GM12878 (cell line): ENCODE measurements around the gene SUPT3H. TPM values are rescaled to one million over a fixed set of nuclear protein-coding genes. Genes with fewer than 3 reads are reported as not detected.

Experiments used
- ATAC-seq: fragments of 200-7000 bp; cut with Tn5 transposase; 3 replicates; pipeline ENCODE4 v1.9.1; 2020; ENCODE audit warnings: mild to moderate bottlenecking, moderate library complexity
- BruUV-seq: library from RNA; stranded (reverse); fragments of 400-500 nt; replicated peaks from 2 replicates; lab custom pipeline; 2021; lab: Mats Ljungman, UMichigan
- CTCF ChIA-PET: fragments of 300-600 bp; sonication (Branson Sonifier 250); formaldehyde crosslinking; extraction: SDS; loops from one replicate; lab custom pipeline; 2021; ENCODE audit warnings: inconsistent platforms; lab: Yijun Ruan, JAX
- POLR2A ChIA-PET: fragments of 350-600 bp; formaldehyde crosslinking; extraction: SDS; loops from one replicate; lab custom pipeline; 2021; ENCODE audit warnings: inconsistent platforms; lab: Charles Lee
- RAD21 ChIA-PET: fragments of 300-600 bp; sonication (Branson Sonifier 250); formaldehyde crosslinking; loops from one replicate; lab custom pipeline; 2023; ENCODE audit warnings: antibody characterized with exemption; ENCODE audit not compliant: unreplicated experiment; lab: Charles Lee
- SMC1A ChIA-PET: fragments of 300-600 bp; sonication (Branson Sonifier 250); formaldehyde crosslinking; loops from one replicate; lab custom pipeline; 2023; ENCODE audit not compliant: unreplicated experiment, uncharacterized antibody; lab: Charles Lee
- DNase-seq: peaks from one replicate; pipeline ENCODE4 v3.0.0-alpha.2; 2011; ENCODE audit warnings: low read depth, low spot score
- FAIRE-seq: peaks from 3 replicates; lab custom pipeline; 2011; peaks lifted over from hg19 to GRCh38; lab: Jason Lieb, UNC
- H2AFZ ChIP-seq: 2 replicates; pipeline ENCODE4 v1.6.0; 2011; ENCODE audit warnings: low read depth, low read length, control low read depth; ENCODE audit not compliant: control insufficient read depth
- H3K27ac ChIP-seq: 2 replicates; pipeline ENCODE4 v1.5.1; 2011; ENCODE audit warnings: control low read depth; ENCODE audit not compliant: control insufficient read depth, insufficient read depth
- H3K27me3 ChIP-seq, 2 experiments: replicated peaks in 1 of 2; 2 replicates each; pipeline versions ENCODE4 v1.6.0 to v1.6.1; 2011; ENCODE audit warnings: low read length in 1 of 2; ENCODE audit not compliant: control insufficient read depth in 2 of 2, insufficient read depth in 2 of 2
- H3K36me3 ChIP-seq, 2 experiments: 2 replicates each; pipeline ENCODE4 v1.5.1; 2011; ENCODE audit warnings: low read length in 1 of 2; ENCODE audit not compliant: control insufficient read depth in 2 of 2, insufficient read depth in 2 of 2
- H3K4me1 ChIP-seq: 2 replicates; pipeline ENCODE4 v1.6.1; 2011; ENCODE audit warnings: mild to moderate bottlenecking, low read length, moderate library complexity, mixed read lengths; ENCODE audit not compliant: control insufficient read depth, insufficient read depth
- H3K4me2 ChIP-seq: 2 replicates; pipeline ENCODE4 v1.6.0; 2011; ENCODE audit warnings: control low read depth; ENCODE audit not compliant: control insufficient read depth, insufficient read depth
- H3K4me3 ChIP-seq: fragments of 200-600 bp; sonication (generic); 2 replicates; pipeline ENCODE4 v1.5.1; 2016
- H3K79me2 ChIP-seq: 2 replicates; pipeline ENCODE4 v1.6.0; 2011; ENCODE audit warnings: low read length; ENCODE audit not compliant: control insufficient read depth, insufficient read depth
- H3K9ac ChIP-seq: 2 replicates; pipeline ENCODE4 v1.8.0; 2011; ENCODE audit warnings: low read length, control low read depth, mixed read lengths; ENCODE audit not compliant: control insufficient read depth, insufficient read depth
- H3K9me3 ChIP-seq: replicated peaks from 3 replicates; pipeline ENCODE4 v1.5.1; 2011; ENCODE audit warnings: mild to moderate bottlenecking, low read length; ENCODE audit not compliant: control insufficient read depth, insufficient read depth
- H4K20me1 ChIP-seq: 2 replicates; pipeline ENCODE4 v1.6.0; 2011; ENCODE audit not compliant: control insufficient read depth, insufficient read depth
- BMI1 ChIP-seq: fragments of 450-650 bp; IDR thresholded peaks from 2 replicates; pipeline ENCODE4 v1.6.1; 2016; ENCODE audit warnings: mild to moderate bottlenecking, moderate library complexity, borderline replicate concordance
- CTCF ChIP-seq, 3 experiments: IDR thresholded peaks in 2 of 3; conservative IDR thresholded peaks in 1 of 3; 2 replicates each; pipeline ENCODE4 v1.5.1; 2011; ENCODE audit warnings: low read depth in 3 of 3, low read length in 3 of 3, mild to moderate bottlenecking in 3 of 3, control low read depth in 2 of 3, moderate library complexity in 2 of 3, inconsistent platforms in 1 of 3, mixed read lengths in 1 of 3; ENCODE audit not compliant: control insufficient read depth in 2 of 3, insufficient read depth in 1 of 3; ENCODE audit errors: extremely low read depth in 1 of 3
- ETV6 ChIP-seq, 2 experiments: fragments of 450-650 bp in 1 of 2; IDR thresholded peaks in 1 of 2; conservative IDR thresholded peaks in 1 of 2; 2 replicates each; pipeline ENCODE4 v1.6.1; 2014; ENCODE audit warnings: antibody characterized with exemption in 1 of 2, borderline replicate concordance in 1 of 2, low read depth in 1 of 2, mild to moderate bottlenecking in 1 of 2, moderate library complexity in 1 of 2
- KDM1A ChIP-seq: fragments of 200-600 bp; sonication (generic); IDR thresholded peaks from 2 replicates; pipeline ENCODE4 v1.6.1; 2016; ENCODE audit warnings: borderline replicate concordance
- SUZ12 ChIP-seq: fragments of 200-600 bp; sonication (generic); IDR thresholded peaks from one replicate; pipeline ENCODE4 v1.6.1; 2018; ENCODE audit warnings: antibody characterized with exemption, mild to moderate bottlenecking; ENCODE audit not compliant: unreplicated experiment
- ZNF24 ChIP-seq: fragments of 450-650 bp; IDR thresholded peaks from 2 replicates; pipeline ENCODE4 v1.6.1; 2017; ENCODE audit warnings: antibody characterized with exemption, mild to moderate bottlenecking
- ZZZ3 ChIP-seq: IDR thresholded peaks from 2 replicates; pipeline ENCODE4 v1.6.1; 2011; ENCODE audit warnings: low read depth; ENCODE audit not compliant: control insufficient read depth, insufficient read length
- WGBS: methylation state at CpG from one replicate; pipeline ENCODE4 v1.1.6; 2016; ENCODE audit warnings: low lambda C conversion rate; ENCODE audit not compliant: insufficient replicate concordance, insufficient coverage; ENCODE audit errors: missing lambda C conversion rate; 5-methylcytosine and 5-hydroxymethylcytosine counted together
- in situ Hi-C: fragments of 300-500 bp; cut with MboI; formaldehyde crosslinking; loops from 9 replicates; pipeline ENCODE4 v1.14.3; 2018; ENCODE audit warnings: mixed read lengths
- intact Hi-C: fragments of 100-400 bp; cut with micrococcal nuclease; formaldehyde crosslinking; loops from one replicate; pipeline ENCODE4 v1.14.2; 2022; ENCODE audit not compliant: unreplicated experiment
- polyA plus RNA-seq, 11 experiments: library from polyadenylated mRNA; depleted of rRNA in 4 of 11; unstranded in 6 of 11; stranded (reverse) in 5 of 11; fragments of >200 nt; fragmentation: Nextera tagmentation in 4 of 11; fragmentation: Illumina TruSeq in 1 of 11; extraction: Ambion mirVana in 4 of 11; extraction: Trizol in 1 of 11; gene quantifications; 1 replicate in 1 of 11; 2 replicates in 10 of 11; pipeline versions ENCODE4 v1.2.1 to v1.2.3, GENCODE V29; 2011 to 2016; ENCODE audit warnings: inconsistent platforms in 2 of 11, missing spikeins in 2 of 11, low read depth in 1 of 11
- total RNA-seq, 4 experiments: library from RNA; depleted of rRNA in 3 of 4; stranded (reverse); fragments of >200 nt in 3 of 4; fragmentation: Illumina TruSeq in 1 of 4; extraction: Trizol in 1 of 4; gene quantifications; 2 replicates each; pipeline versions ENCODE4 v1.2.1 to v1.2.3, GENCODE V29; 2013 to 2021

SUPT3H gene
- total and polyA plus RNA-seq, 10 of the 15 experiments (the other 5 are each of a cell fraction or from before 2014, with no cell fraction given), result 0.51 to 3.7 (median 2.0) TPM

GRCh38 chr6:45423111-45423823 is 45.5 kb upstream of the SUPT3H start:
- Histone ChIP-seq H3K9ac (no peak overlapping the region), H2AFZ (no peak overlapping the region), H3K4me2 (peak overlapping the region; percentile 60), H3K27me3 (peaks cover 20 to 38% of the 10 kb centered on the region in 2 experiments), H3K4me1 (no peaks in the 10 kb centered on the region; the same call in 1 of the 2 replicates), H3K36me3 (no peaks in the 10 kb centered on the region), H3K79me2 (no peaks in the 10 kb centered on the region), H3K9me3 (no peaks in the 10 kb centered on the region), H3K4me3 (no peak overlapping the region), H4K20me1 (no peaks in the 10 kb centered on the region), H3K27ac (no peak overlapping the region)
- in situ Hi-C loops, result no loop called here
- no peak for DNase-seq
- TF ChIP-seq ETV6 (conservative IDR thresholded peaks at IDR 0.05 in 1 of 2, IDR thresholded peaks at IDR 0.05 in 1 of 2; ENCODE audit: borderline replicate concordance in 1 of 2, low read depth in 1 of 2) (no peak), KDM1A (no peak), BMI1 (no peak), ZNF24 (no peak), CTCF (IDR thresholded peaks at IDR 0.05 in 2 of 3, conservative IDR thresholded peaks at IDR 0.05 in 1 of 3; ENCODE audit: control insufficient read depth in 2 of 3, extremely low read depth in 1 of 3, insufficient read depth in 1 of 3, low read depth in 3 of 3, low read length in 3 of 3) (no peak), SUZ12 (peak; percentile 67), ZZZ3 (no peak)
- no peak for FAIRE-seq
- CTCF ChIA-PET, result no interaction called here
- no TSS peak for BruUV-seq
- peak; percentile 15 for ATAC-seq
- under 1% methylated on average over 43 of the region's 62 CpGs for WGBS
- RAD21 ChIA-PET, result no interaction called here
- SMC1A ChIA-PET, result no interaction called here
- POLR2A ChIA-PET, result no interaction called here
- intact Hi-C loops, result loop anchor here (5.0 to 10.0 kb wide), 3 partner anchors 499 to 946 kb away; no protein-coding TSS in a partner anchor
